ENCODE measurements around the gene KIF14. TPM values are rescaled to one million over a fixed set of nuclear protein-coding genes. Genes with fewer than 3 reads are reported as not detected.
A peak's percentile ranks its signal among the peaks of the same experiment; 100 is the strongest.
"Not testable (repeated sequence)": the region's sequence is repeated elsewhere in the genome, so short reads cannot be mapped to it uniquely, and the experiment has no call there.

Gene KIF14
- polyA plus RNA-seq, 1 donor = 12.4 TPM

DNA sequence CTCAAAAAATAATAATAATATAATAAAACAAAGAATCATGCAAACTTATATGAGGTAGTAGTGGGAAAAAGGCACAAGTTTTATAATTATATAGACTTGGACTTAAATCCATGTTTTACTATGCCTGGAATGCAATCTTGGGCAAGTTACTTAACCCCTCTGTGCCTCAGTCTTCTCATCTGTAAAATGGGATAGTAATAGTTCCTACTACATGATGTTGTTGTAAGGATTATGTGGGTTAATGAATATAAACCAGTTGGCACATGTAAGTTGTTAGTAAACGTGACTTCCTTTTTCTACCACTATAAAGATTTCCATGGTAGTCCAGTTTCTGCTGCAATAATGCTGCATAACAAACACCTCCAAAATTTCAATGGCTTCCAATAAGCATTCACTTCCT is 10.8 kb upstream of the KIF14 start:
- no peak for DNase-seq

- DNase-seq = not testable (repeated sequence)
These were observed 10.0 kb upstream of the KIF14 start for GRCh38 chr1:200630515-200630899.

DNA sequence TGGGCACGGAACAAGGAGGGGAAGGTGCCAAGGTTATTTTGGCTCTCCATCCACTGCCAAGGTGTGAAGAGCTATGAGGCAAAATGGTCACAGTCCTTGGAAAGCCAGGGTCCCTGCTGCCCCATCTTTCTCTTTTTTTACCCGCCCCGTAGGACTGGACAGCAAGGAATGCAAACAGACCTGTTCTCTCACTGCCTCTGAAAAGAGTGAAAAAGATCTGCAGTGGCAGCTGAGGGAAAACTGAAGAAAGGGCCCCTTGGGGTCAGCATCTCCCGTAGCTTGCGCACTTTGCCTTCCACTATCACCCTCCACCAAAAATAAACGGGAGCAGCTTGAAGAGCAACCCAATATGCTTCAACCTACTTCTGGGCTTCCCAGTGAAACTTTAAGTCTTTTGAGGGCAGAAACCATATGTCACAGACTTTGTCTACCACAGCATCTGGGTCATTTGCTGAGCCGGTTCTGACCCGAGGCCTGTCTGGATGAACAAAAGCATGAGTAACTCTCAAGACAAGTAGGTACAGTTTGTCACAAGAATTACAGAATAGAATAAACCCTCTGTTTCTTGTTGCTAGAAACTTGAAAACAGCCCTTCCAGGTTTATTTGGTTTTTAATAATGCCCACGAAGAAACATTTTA is 9.4 kb upstream of the KIF14 start:
- DNase-seq = no peak

DNA sequence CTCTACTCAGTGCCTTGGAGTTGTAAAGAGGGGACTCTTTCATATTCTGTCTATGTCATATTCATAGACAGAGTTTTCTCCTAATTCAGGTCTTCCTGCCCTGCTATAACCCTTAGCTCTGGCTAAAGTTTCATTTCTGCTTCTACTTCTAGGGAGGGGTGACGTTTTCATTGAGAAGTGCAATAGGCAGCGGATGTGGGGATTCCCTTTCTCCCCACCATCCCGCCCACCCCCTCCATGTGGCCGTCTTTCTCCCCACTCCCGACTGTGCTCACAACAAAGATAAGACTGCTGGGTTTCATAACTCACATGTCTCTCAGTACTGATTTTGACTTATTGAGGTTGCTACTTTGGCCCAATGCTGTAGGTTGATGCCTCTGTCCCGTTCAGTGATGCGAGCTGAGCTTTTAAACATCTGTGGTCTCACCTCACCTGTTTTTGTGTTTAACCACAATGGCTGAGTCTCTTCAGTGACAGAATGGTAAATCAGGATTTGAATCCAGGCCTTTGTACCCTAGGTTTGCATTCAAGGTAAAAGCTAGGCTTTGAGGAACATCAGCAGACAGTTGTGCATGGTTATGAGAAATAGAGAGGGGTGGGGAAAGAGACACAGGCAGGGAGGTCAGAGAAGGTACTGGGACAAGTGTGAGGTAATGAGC is 7.8 kb upstream of the KIF14 start:
- no peak for DNase-seq

DNA sequence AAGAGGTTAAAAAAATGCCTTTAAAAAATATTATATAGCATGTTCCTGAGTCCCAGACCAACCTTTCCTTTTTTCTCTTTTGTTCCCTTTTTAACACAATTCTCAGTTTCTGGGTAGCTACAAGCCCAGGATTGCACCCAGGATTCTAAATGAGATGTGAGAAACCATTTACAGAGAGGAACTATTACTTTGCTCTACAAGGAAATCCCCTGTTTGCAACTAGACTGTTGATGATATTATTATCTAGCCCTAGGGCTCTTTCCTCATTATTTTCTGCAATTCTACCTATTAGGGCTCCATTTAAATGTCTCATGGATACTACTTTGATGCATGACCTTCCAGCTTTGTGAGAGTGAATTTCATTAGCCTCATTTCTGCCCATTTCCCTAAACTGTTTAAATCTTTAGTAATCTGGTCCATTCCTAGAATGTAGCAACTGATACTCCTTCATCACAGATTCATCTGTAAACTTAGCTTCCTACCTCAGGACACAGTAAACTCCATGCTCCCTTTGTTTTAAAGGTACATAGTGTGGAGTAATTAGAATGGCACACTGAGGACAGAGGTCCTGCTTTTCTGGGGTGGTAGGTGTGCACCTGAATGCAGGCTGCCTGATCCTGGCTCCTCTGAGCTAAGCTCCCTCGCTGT is 7.1 kb upstream of the KIF14 start:
- no peak for DNase-seq

- no peak for DNase-seq
These were observed 6.4 kb upstream of the KIF14 start for GRCh38 chr1:200626853-200627534.

GRCh38 chr1:200625381-200625824 is 4.9 kb upstream of the KIF14 start:
- DNase-seq = no peak

DNA sequence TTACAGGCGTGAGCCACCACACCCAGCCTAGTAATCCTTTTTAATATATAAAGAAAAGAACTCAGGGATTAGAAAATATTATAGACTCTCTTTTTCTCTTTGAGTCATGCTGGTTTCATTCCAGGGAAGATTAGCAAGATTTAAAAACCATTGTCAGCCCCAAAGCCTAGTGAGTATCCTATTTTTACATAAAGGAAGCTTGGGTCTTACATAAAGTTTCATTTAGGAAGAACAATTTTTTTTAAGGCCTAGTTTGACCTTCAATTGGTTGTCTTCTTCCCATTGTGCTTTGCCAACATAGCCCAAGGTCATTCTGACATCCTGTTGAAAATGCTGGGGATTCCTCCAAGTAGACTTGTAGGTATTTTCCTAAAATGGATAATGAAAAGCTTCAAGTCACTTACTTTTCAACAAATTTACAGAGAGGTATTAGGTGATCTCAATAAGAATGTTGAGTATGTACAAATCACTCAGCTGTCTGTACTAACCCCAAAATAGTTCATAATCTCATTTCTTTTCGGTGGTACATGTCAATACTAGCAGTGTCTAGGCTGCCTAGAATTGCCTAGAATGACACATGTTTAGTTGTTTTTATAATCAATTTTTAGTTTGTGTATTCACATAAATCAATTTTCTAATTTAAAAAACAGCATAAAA is 4.3 kb upstream of the KIF14 start:
- no peak for DNase-seq

DNA sequence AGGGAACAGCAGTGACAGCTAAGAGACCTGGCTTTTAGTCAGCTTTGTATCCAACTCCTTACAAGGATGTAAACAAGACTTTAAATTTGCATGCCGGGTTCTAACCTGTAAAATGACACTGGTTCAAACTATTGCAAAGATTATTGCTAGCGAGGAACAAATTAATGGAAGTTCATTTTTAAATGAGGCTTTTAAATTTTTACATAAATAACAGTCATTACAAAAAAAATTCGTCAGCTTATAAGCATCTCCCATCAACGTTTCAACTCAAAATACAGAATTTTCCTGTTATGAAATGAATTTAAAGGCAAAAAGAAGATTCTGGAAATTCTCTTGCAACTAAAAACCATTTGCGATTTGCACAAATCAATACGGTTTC is 668 bp downstream of the KIF14 start:
- DNase-seq = no peak

DNA sequence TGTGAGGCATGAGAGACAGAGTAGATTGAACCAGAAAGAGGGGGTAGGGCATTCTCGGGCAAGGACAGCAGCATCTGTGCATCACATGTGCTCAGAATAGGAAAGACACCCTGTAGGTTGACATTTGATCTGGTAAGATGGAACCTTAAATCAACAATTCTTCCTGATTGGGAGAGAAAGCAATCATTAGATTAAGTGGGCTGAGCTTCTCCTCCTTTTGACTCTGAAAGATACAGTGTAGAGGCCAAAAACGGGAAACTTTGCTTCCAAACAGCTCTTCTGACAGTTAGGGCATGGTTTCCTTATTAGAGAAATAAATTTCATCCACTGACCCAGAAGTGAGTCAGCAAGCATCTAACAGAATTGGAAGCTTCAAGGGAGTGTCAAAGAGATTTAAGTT is 9.7 kb downstream of the KIF14 start:
- no peak for DNase-seq

DNA sequence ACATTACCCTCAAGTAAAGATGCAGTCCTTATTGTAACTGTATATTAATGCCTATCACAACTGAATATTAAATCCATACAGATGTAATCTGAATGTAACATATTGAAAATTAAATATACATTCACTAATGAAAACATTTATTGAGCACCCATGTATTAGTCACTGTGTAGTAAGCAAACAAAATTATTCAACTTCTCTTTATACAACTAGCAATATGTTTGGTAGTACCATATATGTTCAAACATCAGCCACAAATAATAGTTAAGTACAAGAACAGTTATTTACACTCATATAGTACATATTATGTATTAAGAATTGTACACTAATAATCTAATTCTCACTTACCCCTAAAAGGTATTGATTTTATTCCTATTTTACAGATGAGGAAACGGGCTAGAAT is 17.9 kb downstream of the KIF14 start:
- DNase-seq = no peak

DNA sequence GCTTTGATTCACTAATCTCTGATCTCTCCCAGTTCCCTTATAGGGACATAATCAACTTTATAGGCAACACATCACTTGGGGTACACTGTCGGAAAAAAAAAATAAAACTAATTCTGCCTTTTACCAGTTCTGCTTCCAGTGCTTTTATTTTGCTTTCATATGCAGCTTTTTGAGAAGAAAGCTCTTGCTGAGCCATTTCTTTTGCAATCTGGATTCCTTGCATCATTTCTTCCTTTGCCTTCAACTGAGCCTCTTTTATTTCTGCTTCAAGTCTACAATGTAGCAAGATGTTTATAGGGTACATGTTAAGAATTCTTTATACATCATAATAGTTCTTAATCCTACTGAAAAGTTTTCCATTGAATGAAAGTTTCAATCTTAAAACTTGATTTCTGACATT is 30.6 kb downstream of the KIF14 start:
- DNase-seq = no peak

GRCh38 chr1:200588698-200589097 is 31.9 kb downstream of the KIF14 start:
- DNase-seq = no peak

- no peak for DNase-seq
These were observed 56.2 kb downstream of the KIF14 start for GRCh38 chr1:200564319-200564718.

- no peak for DNase-seq
These were observed 58.7 kb downstream of the KIF14 start for GRCh38 chr1:200561856-200562214.

- peak; percentile 26 for DNase-seq
These were observed 61.6 kb downstream of the KIF14 start for GRCh38 chr1:200558866-200559459.

GRCh38 chr1:200556002-200556401 is 64.5 kb downstream of the KIF14 start:
- no peak for DNase-seq

- not testable (repeated sequence) for DNase-seq
These were observed 67.8 kb downstream of the KIF14 start for GRCh38 chr1:200552737-200553136.

- DNase-seq = no peak
These were observed 70.2 kb downstream of the KIF14 start for GRCh38 chr1:200550367-200550766.

DNA sequence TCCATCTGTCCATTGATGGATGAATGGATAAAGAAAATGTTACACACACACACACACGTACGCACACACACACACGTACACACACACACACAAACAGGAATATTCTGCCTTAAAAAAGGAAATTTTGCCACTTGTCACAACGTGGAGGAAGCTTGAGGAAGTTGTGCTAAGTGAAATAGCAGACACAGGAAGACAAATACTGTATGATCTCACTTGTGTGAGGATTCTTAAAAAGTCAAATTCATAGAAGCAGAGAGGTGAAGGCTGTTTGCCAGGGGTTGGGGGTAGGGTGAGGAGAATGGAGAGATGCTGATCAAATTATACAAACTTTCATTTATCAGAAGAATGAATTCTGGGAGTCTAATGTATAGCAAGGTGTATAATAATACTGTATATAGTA is 73.2 kb downstream of the KIF14 start:
- no peak for DNase-seq

- DNase-seq = no peak
These were observed 74.0 kb downstream of the KIF14 start for GRCh38 chr1:200546577-200546976.

DNA sequence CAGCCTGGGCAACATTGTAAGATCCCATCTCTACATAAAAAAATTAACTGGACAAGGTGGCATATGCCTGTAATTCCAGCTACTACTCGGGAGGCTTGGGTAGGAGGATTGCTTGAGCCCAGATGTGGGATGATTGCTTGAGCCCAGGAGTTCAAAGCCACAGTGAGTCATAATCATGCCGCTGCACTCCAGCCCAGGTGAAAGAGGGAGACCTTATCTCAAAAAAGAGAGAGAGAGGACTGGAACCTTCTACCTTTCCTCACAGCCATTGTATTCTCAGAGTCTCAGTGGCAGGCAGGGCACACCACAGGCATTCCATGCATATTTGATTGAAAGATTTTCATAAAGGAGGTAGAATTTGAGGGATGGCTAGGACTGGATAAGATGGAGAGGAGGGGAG is 78.4 kb downstream of the KIF14 start:
- DNase-seq = no peak
